ENCODE measurements around the gene COPS7B.

Gene COPS7B

GRCh38 chr2:231854616-231855125 is 68.4 kb downstream of the COPS7B start:
- DNase-seq (ENCODE audit: low read depth) = no peak
- no peak for TF ChIP-seq CTCF (IDR thresholded peaks at IDR 0.05; ENCODE audit: low read depth, low read length, missing control alignments)
- H3K4me3 ChIP-seq (ENCODE audit: low read depth, low read length) = no peak overlapping the region

- TF ChIP-seq CTCF (IDR thresholded peaks at IDR 0.05; ENCODE audit: low read depth, low read length, missing control alignments) = no peak
- no peak for DNase-seq (ENCODE audit: low read depth)
Observed at GRCh38 chr2:231856959-231857358, 70.7 kb downstream of the COPS7B start.

More at GRCh38 chr2:231856959-231857358, 70.7 kb downstream of the COPS7B start:
- no peak overlapping the region for H3K4me3 ChIP-seq (ENCODE audit: low read depth, low read length)

Data from GM12864 (cell line).